ENCODE measurements around the gene NT5M. TPM values are rescaled to one million over a fixed set of nuclear protein-coding genes. Genes with fewer than 3 reads are reported as not detected.
A peak's percentile ranks its signal among the peaks of the same experiment; 100 is the strongest.

Gene NT5M
- total RNA-seq, 1 donor from 2014 or later: 4.1 TPM

- no peak for DNase-seq (ENCODE audit: low spot score)
- Histone ChIP-seq H3K4me3 (no peak overlapping the region), H3K9me3 (ENCODE audit: low read depth) (no peaks in the 10 kb centered on the region), H4K20me1 (ENCODE audit: low read depth) (no peaks in the 10 kb centered on the region), H3K79me2 (ENCODE audit: low read depth) (no peaks in the 10 kb centered on the region), H3K27ac (no peak overlapping the region), H3F3A (ENCODE audit: low read depth) (no peaks in the 10 kb centered on the region), H3K36me3 (no peaks in the 10 kb centered on the region), H3K27me3 (no peaks in the 10 kb centered on the region), H3K4me1 (no peaks in the 10 kb centered on the region), H3K9ac (no peak overlapping the region), H3K4me2 (no peak overlapping the region), H2AFZ (replicated peaks) (peak overlapping the region; percentile 5)
- Mint-ChIP-seq H3K27ac (no peak overlapping the region), H3K4me1 (peaks cover 18% of the 10 kb centered on the region), H3K4me3 (no peak overlapping the region), H3K27me3 (ENCODE audit: insufficient read depth, low read depth) (peaks cover 9% of the 10 kb centered on the region), H3K36me3 (no peaks in the 10 kb centered on the region), H3K9me3 (no peaks in the 10 kb centered on the region)
- TF ChIP-seq CTCF (IDR thresholded peaks at IDR 0.05) (no peak), EZH2phosphoT487 (IDR thresholded peaks at IDR 0.05) (no peak), EZH2 (IDR thresholded peaks at IDR 0.05) (no peak)
Measured at GRCh38 chr17:17377071-17377967, 74.1 kb downstream of the NT5M start.

GRCh38 chr17:17379197-17379991 lies 76.2 kb downstream of the NT5M start:
- no peak overlapping the region for H3K9ac ChIP-seq
- Mint-ChIP-seq H3K4me1 (peaks cover 18% of the 10 kb centered on the region), H3K4me3 (peak overlapping the region; percentile 30), H3K9me3 (no peaks in the 10 kb centered on the region), H3K27ac (no peak overlapping the region), H3K36me3 (no peaks in the 10 kb centered on the region), H3K27me3 (ENCODE audit: insufficient read depth, low read depth) (peaks cover 9% of the 10 kb centered on the region)
- H2AFZ ChIP-seq (replicated peaks): no peak overlapping the region
- no peak overlapping the region for H3K4me3 ChIP-seq
- no peaks in the 10 kb centered on the region for H3K27me3 ChIP-seq
- H3K79me2 ChIP-seq (ENCODE audit: low read depth): no peaks in the 10 kb centered on the region
- H3K4me2 ChIP-seq: no peak overlapping the region
- H3K4me1 ChIP-seq: no peaks in the 10 kb centered on the region
- H3K27ac ChIP-seq: no peak overlapping the region
- no peaks in the 10 kb centered on the region for H3F3A ChIP-seq (ENCODE audit: low read depth)
- no peaks in the 10 kb centered on the region for H3K36me3 ChIP-seq
- no peaks in the 10 kb centered on the region for H3K9me3 ChIP-seq (ENCODE audit: low read depth)
- DNase-seq (ENCODE audit: low spot score): peak; percentile 7
- no peaks in the 10 kb centered on the region for H4K20me1 ChIP-seq (ENCODE audit: low read depth)
- TF ChIP-seq EZH2 (IDR thresholded peaks at IDR 0.05): no peak
- no peak for TF ChIP-seq EZH2phosphoT487 (IDR thresholded peaks at IDR 0.05)
- TF ChIP-seq CTCF (IDR thresholded peaks at IDR 0.05): no peak

GRCh38 chr17:17380145-17380925 lies 77.2 kb downstream of the NT5M start:
- no peaks in the 10 kb centered on the region for H3F3A ChIP-seq (ENCODE audit: low read depth)
- no peaks in the 10 kb centered on the region for H3K9me3 ChIP-seq (ENCODE audit: low read depth)
- Mint-ChIP-seq H3K36me3 (no peaks in the 10 kb centered on the region), H3K4me3 (no peak overlapping the region), H3K27me3 (ENCODE audit: insufficient read depth, low read depth) (peaks cover 9% of the 10 kb centered on the region), H3K27ac (peak overlapping the region; percentile 87), H3K4me1 (peaks cover 23% of the 10 kb centered on the region), H3K9me3 (no peaks in the 10 kb centered on the region)
- H3K79me2 ChIP-seq (ENCODE audit: low read depth): no peaks in the 10 kb centered on the region
- no peak overlapping the region for H3K4me3 ChIP-seq
- no peaks in the 10 kb centered on the region for H4K20me1 ChIP-seq (ENCODE audit: low read depth)
- no peak overlapping the region for H2AFZ ChIP-seq (replicated peaks)
- peaks cover under 1% of the 10 kb centered on the region for H3K4me1 ChIP-seq
- H3K9ac ChIP-seq: no peak overlapping the region
- no peak for TF ChIP-seq EZH2 (IDR thresholded peaks at IDR 0.05)
- no peak for TF ChIP-seq EZH2phosphoT487 (IDR thresholded peaks at IDR 0.05)
- TF ChIP-seq CTCF (IDR thresholded peaks at IDR 0.05): no peak
- no peaks in the 10 kb centered on the region for H3K27me3 ChIP-seq
- H3K36me3 ChIP-seq: no peaks in the 10 kb centered on the region
- no peak overlapping the region for H3K27ac ChIP-seq
- no peak overlapping the region for H3K4me2 ChIP-seq
- DNase-seq (ENCODE audit: low spot score): peak; percentile 0
